Measurements from ENCODE around the gene GALNTL6. TPM values are rescaled to one million over a fixed set of nuclear protein-coding genes. Genes with fewer than 3 reads are reported as not detected.

The GALNTL6 gene
- total and polyA plus RNA-seq, 9 of the 15 experiments (the other 6 are each of a cell fraction or from before 2014, with no cell fraction given), result 0.18 to 0.50 (median 0.29) TPM

GRCh38 chr4:172553216-172553615 lies 740.0 kb downstream of the GALNTL6 start (continued):
- no peak for TF ChIP-seq E2F8 (IDR thresholded peaks at IDR 0.05; ENCODE audit: low read depth, partially characterized antibody)

GRCh38 chr4:172554588-172554987 lies 741.4 kb downstream of the GALNTL6 start:
- intact Hi-C loops (cut with micrococcal nuclease), result no loop called here
- POLR2A ChIA-PET, result interaction anchor here (0.5 kb wide), 1 partner anchor 325 kb away, joined by 3 read pairs; no protein-coding TSS in a partner anchor
- FAIRE-seq, result no peak

More at GRCh38 chr4:172554588-172554987, 741.4 kb downstream of the GALNTL6 start:
- ATAC-seq (no peak), DNase-seq (ENCODE audit: extremely low read depth in 1 of 4, low spot score in 3 of 4) (no peak)
- no peak overlapping the region for H3K4me3 ChIP-seq
- CTCF ChIA-PET (ENCODE audit: low intra/inter-chr PET ratio), result no interaction called here
- 3% methylated on average over 4 of the region's 4 CpGs for WGBS (ENCODE audit: insufficient coverage, low coverage, missing lambda C conversion rate)
- no TSS peak for BruUV-seq (replicated peaks)
- no peaks in the 10 kb centered on the region for H3K27me3 ChIP-seq (ENCODE audit: control insufficient read depth in 2 of 2, insufficient read depth in 2 of 2, low read length in 2 of 2)
- H3K9me3 ChIP-seq (replicated peaks; ENCODE audit: control insufficient read depth, insufficient read depth, low read depth, low read length), result no peaks in the 10 kb centered on the region
- H2AFZ ChIP-seq (ENCODE audit: low read depth, low read length), result no peak overlapping the region
- H3K9ac ChIP-seq (ENCODE audit: insufficient read depth in 1 of 2, low read depth in 2 of 2, low read length in 2 of 2), result no peak overlapping the region
- no peak overlapping the region for H3K4me2 ChIP-seq (ENCODE audit: insufficient read depth, low read length)
- peak; percentile 64 for TF ChIP-seq CEBPB (tag; IDR thresholded peaks at IDR 0.05)
- TF ChIP-seq, protein P1, sequence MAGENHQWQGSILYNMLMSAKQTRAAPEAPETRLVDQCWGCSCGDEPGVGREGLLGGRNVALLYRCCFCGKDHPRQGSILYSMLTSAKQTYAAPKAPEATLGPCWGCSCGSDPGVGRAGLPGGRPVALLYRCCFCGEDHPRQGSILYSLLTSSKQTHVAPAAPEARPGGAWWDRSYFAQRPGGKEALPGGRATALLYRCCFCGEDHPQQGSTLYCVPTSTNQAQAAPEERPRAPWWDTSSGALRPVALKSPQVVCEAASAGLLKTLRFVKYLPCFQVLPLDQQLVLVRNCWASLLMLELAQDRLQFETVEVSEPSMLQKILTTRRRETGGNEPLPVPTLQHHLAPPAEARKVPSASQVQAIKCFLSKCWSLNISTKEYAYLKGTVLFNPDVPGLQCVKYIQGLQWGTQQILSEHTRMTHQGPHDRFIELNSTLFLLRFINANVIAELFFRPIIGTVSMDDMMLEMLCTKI (IDR thresholded peaks at IDR 0.05; ENCODE audit: partially characterized antibody), result no peak
- TF ChIP-seq SMAD3 (CRISPR knock-in tag; conservative IDR thresholded peaks at IDR 0.05), result no peak
- TF ChIP-seq, protein P2, sequence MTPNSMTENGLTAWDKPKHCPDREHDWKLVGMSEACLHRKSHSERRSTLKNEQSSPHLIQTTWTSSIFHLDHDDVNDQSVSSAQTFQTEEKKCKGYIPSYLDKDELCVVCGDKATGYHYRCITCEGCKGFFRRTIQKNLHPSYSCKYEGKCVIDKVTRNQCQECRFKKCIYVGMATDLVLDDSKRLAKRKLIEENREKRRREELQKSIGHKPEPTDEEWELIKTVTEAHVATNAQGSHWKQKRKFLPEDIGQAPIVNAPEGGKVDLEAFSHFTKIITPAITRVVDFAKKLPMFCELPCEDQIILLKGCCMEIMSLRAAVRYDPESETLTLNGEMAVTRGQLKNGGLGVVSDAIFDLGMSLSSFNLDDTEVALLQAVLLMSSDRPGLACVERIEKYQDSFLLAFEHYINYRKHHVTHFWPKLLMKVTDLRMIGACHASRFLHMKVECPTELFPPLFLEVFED (CRISPR knock-in tag; conservative IDR thresholded peaks at IDR 0.05), result no peak
- TF ChIP-seq CEBPG (CRISPR knock-in tag; IDR thresholded peaks at IDR 0.05), result no peak
- TF ChIP-seq CEBPG (tag; conservative IDR thresholded peaks at IDR 0.05 in 1 of 2, IDR thresholded peaks at IDR 0.05 in 1 of 2), result peak in 1 of 2 experiments; percentile 87; a peak in 2 of 4 replicates
- no peaks in the 10 kb centered on the region for H4K20me1 ChIP-seq (replicated peaks; ENCODE audit: control insufficient read depth, insufficient read depth, low read length)
- H3K4me1 ChIP-seq (replicated peaks in 1 of 2; ENCODE audit: control insufficient read depth in 2 of 2, insufficient read depth in 2 of 2, low read length in 2 of 2), result no peaks in the 10 kb centered on the region
- no peak overlapping the region for H3K27ac ChIP-seq (ENCODE audit: extremely low read depth, low read depth, low read length)
- no peaks in the 10 kb centered on the region for H3K9me1 ChIP-seq (ENCODE audit: control insufficient read depth, insufficient read depth, low read length)
- no peaks in the 10 kb centered on the region for H3K79me2 ChIP-seq (ENCODE audit: control insufficient read depth, insufficient read depth, low read length)
- in situ Hi-C loops (cut with MboI), result no loop called here
- no peaks in the 10 kb centered on the region for H3K36me3 ChIP-seq (ENCODE audit: control insufficient read depth, insufficient read depth, low read length)

Measured in K562 (cell line).